Left cardiac atrium (tissue), 4 donors: ENCODE data around the gene CACNA1D. TPM values are rescaled to one million over a fixed set of nuclear protein-coding genes. Genes with fewer than 3 reads are reported as not detected.
A peak's percentile ranks its signal among the peaks of the same experiment; 100 is the strongest.

Experiments
- ATAC-seq, 2 donors: fragments of 200-7000 bp; cut with Tn5 transposase; one replicate each; pipeline ENCODE4 v1.9.1; 2020; ENCODE audit warnings: mild to moderate bottlenecking in 2 of 2, moderate library complexity in 2 of 2
- DNase-seq: peaks from one replicate; pipeline ENCODE4 v3.0.0-alpha.2; 2020
- intact Hi-C, 2 donors: fragments of 100-400 bp; cut with DNase I; formaldehyde crosslinking; loops; one replicate each; pipeline versions ENCODE4 v1.14.1 to v1.15.1; 2022 to 2023
- total RNA-seq, 2 donors: library from RNA; stranded (reverse); fragmentation: NEBNext Ultra II Directional; extraction: Animal tissue kit (Norgen Biotek cat#: 25700); gene quantifications; one replicate each; pipeline ENCODE4 v1.2.1, GENCODE V29; 2021
- donor health status: DM: no; HTN: yes; CAD: no.
- donor health status: DM: no; HTN: yes; CAD: no; lungs with severe emphysema.
- donor health status: DM: yes; HTN: yes; CAD: no.
- donor health status: Dilated cardiomyopathy.

The CACNA1D gene
- total RNA-seq, 2 donors from 2014 or later, result 2.4 to 6.9 TPM

GRCh38 chr3:53775834-53776251 is 281.4 kb downstream of the CACNA1D start:
- DNase-seq, result no peak
- ATAC-seq, result no peak
- intact Hi-C loops, result no loop called here

DNA sequence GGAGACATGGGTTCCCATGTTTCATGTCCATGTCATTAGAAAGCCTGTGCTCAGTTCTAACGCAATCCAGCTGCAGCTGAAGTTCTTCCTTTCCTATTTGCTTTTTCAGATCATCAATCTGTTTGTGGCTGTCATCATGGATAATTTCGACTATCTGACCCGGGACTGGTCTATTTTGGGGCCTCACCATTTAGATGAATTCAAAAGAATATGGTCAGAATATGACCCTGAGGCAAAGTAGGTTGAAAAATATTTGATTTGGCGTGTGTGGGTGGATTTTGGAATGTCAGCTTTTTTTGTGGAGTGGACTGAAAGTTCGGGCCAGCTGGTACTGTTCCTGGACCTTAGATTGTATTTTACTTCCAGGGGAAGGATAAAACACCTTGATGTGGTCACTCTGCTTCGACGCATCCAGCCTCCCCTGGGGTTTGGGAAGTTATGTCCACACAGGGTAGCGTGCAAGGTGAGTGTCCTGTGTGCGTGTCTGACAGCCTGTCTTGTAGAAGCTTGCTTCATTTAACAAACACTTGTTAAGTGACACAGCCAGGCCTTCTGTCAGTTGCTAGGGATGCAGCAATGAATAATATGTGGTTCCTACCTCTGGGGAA is 282.2 kb downstream of the CACNA1D start:
- DNase-seq, result no peak
- intact Hi-C loops, result no loop called here

DNA sequence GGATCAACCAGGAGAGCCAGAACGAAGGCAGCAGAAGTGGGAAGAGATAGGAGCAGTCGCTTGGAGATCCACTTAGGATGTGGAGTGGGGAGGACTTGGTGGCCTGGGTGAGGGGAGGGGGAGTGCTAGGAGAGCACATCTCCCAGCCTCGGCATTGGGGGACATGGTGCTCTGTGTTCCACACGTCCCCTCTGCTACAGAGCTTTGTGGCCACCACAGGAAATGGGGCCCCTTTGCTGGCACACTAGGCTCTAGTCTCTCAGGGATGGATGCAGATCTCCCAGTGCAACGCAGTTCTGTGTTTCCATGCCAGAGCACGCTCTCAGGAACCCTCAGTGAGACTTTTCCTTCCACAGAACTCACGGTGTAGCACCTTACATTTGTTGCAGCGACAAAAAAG is 283.1 kb downstream of the CACNA1D start:
- DNase-seq (no peak), ATAC-seq (no peak)
- intact Hi-C loops, result no loop called here

More for the DNA sequence above, 282.2 kb downstream of the CACNA1D start:
- peak in 1 of 2 donors; percentile 4 for ATAC-seq

DNA sequence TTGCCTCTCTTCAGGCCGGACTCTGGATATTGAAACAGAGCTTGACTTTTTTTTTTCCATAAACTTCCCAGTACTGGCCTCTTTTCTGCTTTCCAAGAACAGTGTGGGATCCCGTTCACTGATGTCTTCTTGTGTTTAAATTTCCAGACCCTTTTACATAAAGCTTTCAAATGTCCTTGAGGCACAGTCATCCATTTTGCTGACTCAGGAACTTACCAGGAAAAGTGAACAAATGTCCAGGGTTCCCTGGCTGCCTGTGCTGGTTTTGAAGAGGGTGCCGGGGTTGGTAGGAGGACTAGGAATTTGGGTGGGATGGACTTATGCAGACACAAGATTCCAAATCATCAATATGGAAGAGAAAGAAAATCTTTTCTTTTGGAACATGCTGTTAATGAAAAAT is 283.7 kb downstream of the CACNA1D start:
- DNase-seq, result no peak
- ATAC-seq, result no peak
- intact Hi-C loops, result no loop called here

DNA sequence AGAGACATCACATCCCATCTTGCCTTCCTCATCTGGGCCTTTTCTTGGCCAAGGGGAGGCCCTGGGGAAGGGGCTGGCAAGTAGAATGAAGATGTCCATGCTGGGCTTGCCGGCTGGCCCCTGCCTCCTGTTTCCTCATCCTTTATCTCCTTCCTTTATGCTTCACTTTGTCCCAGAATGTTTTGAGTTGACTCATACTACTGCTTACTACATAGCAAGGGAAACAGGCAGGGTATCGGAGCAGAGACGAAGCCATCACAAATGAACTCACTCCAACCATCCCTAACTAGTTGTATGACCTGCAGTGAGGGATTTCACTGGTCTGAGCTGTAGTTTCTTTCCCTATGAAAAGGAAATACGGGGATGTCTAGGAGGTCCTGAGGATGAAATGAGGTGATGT is 285.8 kb downstream of the CACNA1D start:
- intact Hi-C loops, result no loop called here
- no peak for ATAC-seq
- no peak for DNase-seq

GRCh38 chr3:53780806-53781205 is 286.4 kb downstream of the CACNA1D start:
- DNase-seq (no peak), ATAC-seq (no peak)
- intact Hi-C loops, result no loop called here

- DNase-seq, result no peak
- ATAC-seq, result no peak
- intact Hi-C loops, result no loop called here
These were observed 292.6 kb downstream of the CACNA1D start for GRCh38 chr3:53787016-53787415.

- ATAC-seq (no peak), DNase-seq (no peak)
- intact Hi-C loops, result no loop called here
These were observed 293.6 kb downstream of the CACNA1D start for GRCh38 chr3:53788038-53788437.

DNA sequence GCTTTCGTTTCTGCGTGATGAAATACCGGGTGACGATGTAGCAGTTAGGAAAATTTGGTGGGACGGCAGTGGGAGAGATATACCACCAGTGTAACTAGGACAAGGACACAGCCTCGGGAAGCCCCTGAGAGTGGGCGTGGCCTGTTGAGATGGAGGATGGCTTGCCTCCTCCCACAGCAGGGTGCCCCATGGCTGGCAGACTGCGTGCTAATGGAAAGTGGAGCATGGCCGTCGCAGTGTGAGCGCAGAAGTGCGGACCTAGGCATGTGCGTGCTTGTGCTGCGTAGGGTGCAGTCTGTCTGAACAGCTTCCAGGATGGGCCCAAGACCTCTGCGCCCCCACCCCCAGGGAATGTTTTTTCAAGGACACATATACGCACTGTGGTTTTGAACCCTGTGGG is 295.0 kb downstream of the CACNA1D start:
- no peak for DNase-seq
- ATAC-seq, result no peak
- intact Hi-C loops, result no loop called here

- DNase-seq (no peak), ATAC-seq (no peak)
- intact Hi-C loops, result no loop called here
These were observed 296.1 kb downstream of the CACNA1D start for GRCh38 chr3:53790470-53790869.

- intact Hi-C loops, result no loop called here
- ATAC-seq, result no peak
- no peak for DNase-seq
These were observed 296.9 kb downstream of the CACNA1D start for GRCh38 chr3:53791317-53791716.

DNA sequence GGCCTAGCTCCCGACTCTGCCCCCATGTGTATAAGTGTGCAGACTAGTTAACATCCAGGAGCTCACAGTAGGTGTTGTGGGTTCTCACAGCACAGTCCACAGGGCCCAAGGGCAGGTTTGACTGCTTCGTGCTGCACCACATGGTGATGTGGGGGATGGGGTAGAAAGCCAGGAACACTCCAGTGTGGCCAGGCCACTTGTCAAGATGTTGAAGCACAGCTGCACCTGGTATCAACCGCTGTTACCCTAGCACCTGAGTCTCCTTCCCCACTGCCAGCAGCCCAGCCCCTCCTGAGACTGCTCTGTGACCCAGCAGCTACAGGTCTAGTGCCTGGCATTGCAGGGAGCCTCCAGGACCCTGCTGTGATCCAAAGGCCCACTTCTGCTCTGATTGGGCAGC is 298.5 kb downstream of the CACNA1D start:
- intact Hi-C loops, result no loop called here
- ATAC-seq, result no peak
- no peak for DNase-seq

DNA sequence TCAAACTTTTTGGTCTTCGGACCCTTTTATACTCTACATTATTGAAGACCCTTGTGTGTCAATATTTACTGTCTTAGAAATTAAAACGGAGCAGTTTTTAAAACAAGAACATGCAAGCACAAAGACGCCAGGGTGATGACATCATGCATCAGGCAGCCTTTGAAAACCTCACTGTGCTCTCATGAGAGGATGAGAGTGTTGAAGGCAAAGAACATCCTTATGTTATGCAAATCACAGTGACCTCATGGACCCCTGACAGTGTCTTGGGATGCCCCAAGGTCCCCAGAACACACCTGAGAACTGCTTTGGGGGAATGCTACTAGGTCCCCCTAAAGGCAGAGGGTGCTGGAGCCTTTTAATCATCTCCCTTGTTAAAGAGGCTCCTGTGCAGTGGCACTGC is 300.2 kb downstream of the CACNA1D start:
- DNase-seq (no peak), ATAC-seq (no peak)
- intact Hi-C loops, result no loop called here

- DNase-seq, result no peak
- no peak for ATAC-seq
- intact Hi-C loops, result no loop called here
These were observed 300.8 kb downstream of the CACNA1D start for GRCh38 chr3:53795176-53795575.

DNA sequence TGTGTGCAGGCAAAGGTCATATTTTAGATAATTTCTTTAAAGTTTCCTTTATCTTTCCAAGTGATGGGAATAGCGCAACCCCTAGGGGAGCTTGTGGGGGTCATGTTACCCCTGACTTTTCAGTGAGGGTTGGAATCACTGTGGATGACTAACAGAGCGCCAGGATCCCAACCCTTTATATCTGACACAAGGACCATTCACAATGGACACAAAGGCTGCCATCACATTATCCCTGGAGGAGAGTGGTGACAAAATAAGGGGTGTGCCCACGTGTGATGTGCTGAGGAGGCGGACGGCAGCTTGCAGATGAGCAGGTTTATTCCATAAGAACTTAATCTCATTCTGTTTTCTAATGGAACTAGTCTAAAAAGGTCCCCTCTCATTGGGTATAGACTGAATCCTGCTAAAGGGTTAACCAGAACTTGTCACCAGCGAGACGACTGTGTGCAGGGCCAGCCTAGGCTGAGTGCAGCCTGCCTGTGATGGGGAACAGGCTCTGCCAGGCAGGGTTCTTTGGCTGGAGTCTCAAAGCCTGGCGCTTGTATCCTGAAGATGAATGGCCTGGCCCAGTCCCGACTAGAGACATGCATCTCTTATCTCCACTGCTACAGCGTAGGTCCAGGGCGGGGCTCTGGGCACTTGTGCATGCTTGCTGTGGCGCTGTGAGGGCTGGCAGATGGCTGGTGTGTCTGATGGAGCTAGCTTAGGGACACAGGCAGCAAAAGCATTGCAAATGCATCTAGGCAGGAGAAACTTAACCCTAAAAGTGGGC is 301.6 kb downstream of the CACNA1D start:
- DNase-seq, result peak; percentile 39
- ATAC-seq, result peak; percentile 87 to 92
- intact Hi-C loops, result no loop called here

- intact Hi-C loops, result no loop called here
- no peak for DNase-seq
- ATAC-seq, result no peak
These were observed 303.7 kb downstream of the CACNA1D start for GRCh38 chr3:53798144-53798543.

DNA sequence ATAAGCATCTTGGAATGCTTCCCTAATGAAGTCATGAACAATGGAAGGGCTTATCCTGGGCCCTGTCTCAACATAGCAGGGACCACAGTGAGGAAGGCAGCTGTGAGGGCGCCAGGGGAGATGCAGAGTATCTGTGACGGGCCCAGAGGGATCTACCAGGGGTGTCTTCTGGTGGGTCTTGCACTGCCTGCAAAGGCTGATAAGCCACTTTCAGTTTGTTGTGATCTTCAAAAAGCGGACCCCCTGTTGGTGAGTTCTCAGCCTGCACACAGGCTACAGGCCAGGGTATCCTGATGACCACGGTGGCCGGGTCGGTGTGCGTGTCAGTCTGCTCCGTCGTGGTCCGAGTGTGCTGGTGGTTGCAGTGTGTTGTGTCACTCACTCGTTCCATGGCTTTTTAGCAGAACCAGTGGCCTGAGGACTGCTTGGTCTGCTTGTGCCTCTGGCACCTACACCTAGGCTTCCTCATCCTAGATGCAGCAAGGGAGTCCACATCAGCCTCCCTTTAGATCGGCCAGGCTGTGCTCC is 305.0 kb downstream of the CACNA1D start:
- ATAC-seq (no peak), DNase-seq (no peak)
- intact Hi-C loops, result no loop called here

- intact Hi-C loops, result no loop called here
- ATAC-seq (no peak), DNase-seq (no peak)
These were observed 305.9 kb downstream of the CACNA1D start for GRCh38 chr3:53800041-53800906.

GRCh38 chr3:53801319-53801718 is 306.9 kb downstream of the CACNA1D start:
- ATAC-seq (no peak), DNase-seq (no peak)
- intact Hi-C loops, result no loop called here
